Limb (tissue), 2 donors: ENCODE data around the gene PTPRG.

Experiments
- DNase-seq, 2 donors: peaks; one replicate each; pipeline ENCODE4 v3.0.0-alpha.2; 2016; ENCODE audit errors: extremely low spot score in 2 of 2

The PTPRG gene

GRCh38 chr3:61617041-61617440 lies 55.7 kb downstream of the PTPRG start:
- DNase-seq, result no peak

DNA sequence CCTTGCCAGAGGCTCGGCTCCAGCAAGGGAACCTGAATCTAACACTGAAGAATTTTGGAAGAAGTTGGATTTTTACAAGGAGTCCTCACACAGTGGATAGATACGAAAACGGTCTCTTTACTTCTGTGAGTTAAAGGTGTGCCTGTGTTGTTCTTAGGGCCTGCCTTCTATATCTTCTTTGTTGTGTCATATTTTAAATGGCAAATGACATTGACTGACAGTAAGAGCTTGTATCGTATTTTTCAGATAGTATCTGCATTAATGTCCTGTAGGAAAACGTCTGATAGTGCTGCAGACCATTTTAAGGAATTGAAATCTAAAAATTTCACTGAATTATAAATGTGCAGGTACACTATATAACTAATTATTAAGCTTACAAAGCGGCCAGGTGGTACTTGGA lies 56.3 kb downstream of the PTPRG start:
- DNase-seq, result no peak

DNA sequence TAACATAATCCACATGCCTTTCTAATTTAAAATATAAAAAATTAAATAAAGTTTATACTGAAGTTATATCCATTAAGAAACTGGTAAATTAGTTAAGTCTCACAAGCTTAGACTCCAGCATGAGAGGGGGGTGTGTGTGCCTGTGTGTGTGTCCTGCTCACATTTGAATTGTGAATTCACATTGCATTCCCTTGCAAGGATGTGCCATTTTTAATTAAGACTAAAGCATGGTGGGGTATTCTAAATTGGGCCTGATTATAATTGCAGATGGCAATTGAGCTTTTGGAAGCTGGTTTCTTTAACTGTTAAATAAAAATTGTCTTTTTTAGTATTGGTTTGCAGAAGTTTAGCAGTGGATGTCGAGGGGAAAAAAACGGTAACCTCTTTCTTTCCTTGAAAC lies 56.9 kb downstream of the PTPRG start:
- no peak for DNase-seq

GRCh38 chr3:61618871-61619270 lies 57.5 kb downstream of the PTPRG start:
- no peak for DNase-seq

DNA sequence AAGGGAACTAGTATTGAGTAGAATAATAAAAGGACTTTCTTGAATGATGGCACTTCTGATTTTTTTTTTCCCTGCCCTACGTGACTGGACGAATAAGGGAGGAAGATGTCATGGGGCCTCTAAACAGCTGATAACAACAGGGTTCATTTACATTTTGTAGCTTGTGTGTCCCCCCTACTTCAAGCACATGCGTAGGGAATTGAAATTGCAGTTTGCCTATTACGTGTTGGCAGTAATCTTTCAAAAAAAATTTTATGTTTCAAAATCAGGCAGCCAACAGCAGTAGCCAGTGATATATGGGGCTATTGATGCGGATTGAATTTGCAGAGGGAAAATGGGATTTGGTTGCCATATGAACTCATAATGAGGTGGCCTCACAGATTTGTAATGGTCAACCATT lies 58.7 kb downstream of the PTPRG start:
- no peak for DNase-seq

DNA sequence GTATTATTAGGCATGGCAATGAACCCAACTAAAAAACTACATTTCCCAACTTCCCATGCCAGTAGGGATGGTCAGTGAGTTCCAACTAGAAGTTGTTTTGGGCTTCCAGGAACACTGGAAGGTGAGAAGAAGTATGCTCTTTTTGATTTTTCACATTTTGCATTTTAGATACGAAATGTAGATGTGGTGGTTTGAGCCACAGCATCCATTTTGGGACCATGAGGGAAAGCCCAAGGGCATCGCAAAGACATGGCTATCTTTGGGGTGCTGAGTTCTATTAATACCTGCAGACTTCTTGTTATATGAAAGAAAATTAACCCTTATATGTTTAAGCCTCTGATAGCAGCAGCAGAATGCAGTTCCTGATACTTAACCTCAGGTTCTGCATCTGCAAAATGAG lies 62.9 kb downstream of the PTPRG start:
- DNase-seq, result no peak

- no peak for DNase-seq
Observed at GRCh38 chr3:61625429-61625828, 64.1 kb downstream of the PTPRG start.

DNA sequence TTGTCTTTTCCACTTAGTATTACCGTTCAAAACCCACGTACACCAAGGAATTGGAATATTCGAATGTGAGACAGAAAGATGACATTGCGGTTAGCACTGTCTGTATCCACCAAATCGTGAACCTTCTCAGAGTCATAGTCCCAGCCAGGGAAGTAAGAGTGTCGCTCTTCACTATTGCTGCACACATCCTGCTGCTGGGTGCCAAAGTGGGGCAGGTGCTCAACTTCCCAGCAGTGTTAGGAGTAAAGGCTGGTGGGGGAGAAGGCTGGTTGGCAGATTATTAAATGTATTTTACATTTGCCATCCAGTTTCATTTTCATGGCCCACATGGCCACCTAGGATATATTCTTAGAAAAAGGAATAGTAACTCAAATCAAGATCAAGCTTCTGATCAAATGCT lies 65.1 kb downstream of the PTPRG start:
- DNase-seq, result no peak

GRCh38 chr3:61627768-61628185 lies 66.4 kb downstream of the PTPRG start:
- peak in 1 of 2 donors; percentile 32 for DNase-seq

GRCh38 chr3:61628636-61629035 lies 67.3 kb downstream of the PTPRG start:
- DNase-seq, result no peak

DNA sequence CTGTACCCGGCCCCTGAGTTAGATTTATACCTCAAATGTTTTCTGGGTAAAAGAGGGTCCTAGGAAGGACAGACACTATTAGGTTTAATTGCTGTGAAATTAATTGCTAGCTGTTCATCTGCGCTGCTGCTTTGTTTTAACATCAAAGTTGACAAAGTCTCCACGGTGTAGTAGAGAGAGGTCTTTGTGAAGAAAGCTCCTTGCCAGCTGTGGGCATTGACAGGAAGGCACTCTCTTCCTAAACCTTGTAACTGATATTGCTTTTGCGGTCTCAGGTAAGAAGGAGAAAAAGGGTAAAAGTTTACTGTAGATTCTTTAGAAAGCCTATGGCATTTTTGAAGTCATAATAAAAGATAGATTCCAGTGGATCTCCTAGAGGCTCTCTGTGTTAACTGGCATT lies 68.1 kb downstream of the PTPRG start:
- no peak for DNase-seq

DNA sequence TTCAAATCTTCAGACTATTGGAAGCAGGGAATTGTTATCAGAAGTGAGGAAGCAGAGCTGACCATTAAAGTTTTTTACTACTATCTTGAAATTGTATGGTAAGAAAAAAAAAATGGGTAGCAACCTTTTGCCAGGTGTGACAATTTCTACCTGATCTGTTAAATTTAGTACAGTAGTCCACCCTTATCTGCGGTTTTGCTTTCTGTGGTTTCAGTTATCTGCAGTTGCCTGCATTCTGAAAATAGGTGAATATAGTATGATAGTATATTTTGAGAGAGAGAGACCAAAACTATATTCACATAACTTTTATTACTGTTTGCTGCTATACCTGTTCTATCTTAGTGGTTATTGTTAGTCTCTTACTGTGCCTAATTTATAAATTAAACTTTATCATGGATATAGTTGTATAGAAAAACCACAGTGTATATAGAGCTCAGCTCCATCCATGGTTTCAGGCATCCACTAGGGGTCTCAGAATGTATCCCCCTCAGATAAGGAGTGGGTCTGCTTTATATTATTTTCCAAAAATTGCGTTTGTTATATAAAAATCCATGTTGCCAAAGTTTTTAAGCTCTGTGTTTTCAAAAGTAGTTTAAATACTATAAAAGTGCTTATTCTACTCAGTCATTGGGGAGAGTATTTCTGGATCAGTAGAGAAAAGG lies 69.9 kb downstream of the PTPRG start:
- no peak for DNase-seq

DNA sequence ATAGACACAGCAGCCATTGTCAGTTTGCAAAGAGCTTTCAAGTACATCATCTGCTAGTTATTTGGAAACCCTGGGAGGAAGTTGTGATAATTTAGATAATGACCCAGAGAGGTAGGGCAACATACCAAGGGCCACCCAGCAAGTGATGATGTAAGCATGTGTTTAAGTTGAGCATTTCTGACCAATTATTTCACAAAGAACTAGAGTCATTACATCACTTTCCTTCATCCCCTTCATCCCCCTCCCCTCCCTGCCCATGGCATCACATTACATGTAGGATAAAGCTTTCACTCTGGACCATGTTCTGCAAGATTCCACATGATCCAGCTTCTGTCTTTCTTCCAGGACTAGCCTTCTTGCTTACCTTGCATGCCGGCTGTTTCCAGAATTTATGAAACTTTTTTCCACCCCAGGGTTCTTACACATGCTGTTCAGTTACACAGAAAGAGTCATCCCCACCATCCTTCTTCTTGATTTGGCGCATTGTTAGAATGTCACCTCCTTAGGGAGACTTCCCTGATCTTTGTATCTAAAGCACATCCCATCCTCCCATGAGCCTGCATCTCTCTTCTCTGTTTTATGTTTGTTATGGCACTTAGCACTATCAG lies 71.3 kb downstream of the PTPRG start:
- no peak for DNase-seq

GRCh38 chr3:61634678-61635077 lies 73.3 kb downstream of the PTPRG start:
- no peak for DNase-seq

DNA sequence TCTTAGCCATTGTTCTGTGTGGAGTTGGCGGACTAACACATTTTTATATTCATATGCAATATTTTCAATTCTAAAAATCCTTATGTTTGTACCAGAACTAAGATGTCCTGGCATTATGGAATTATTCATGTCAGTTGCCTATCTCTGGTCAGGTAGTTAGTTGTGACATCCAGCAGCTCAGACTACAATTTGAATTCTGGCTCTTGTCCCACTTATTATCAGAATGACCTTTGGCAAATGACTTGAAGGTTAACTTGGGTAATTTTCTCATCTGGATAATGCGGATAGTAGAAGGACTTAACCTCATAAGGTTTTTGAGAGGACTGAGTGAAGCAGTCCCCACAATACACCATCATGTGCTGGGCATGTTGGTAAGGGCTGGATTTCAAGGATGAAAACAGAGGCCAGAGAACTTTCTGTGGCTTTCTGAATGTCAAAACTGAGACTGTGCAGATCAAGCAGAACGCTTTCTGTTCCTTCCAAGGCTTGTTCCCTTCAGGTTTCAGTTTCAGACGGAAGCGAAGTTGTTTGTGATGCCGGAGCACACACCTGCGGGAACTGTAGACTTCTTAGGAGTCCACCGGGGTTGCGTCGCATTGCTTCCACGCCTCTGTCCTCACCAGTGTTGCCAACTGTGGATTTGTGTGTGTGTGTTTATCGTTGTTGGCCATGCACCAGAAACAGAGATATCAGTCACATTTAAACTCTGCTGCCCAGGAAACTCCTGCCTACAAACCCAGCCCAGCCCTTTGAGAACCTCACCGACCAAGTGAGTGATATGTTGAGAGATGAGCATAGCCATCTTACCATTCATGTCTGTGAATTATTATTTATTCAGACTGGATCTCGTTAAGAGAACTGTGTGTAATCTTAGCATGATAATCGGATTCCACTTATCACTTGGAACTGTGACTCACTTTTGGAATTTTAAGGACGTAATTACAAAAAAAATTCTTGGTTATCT lies 76.0 kb downstream of the PTPRG start:
- DNase-seq, result no peak

GRCh38 chr3:61638741-61639140 lies 77.4 kb downstream of the PTPRG start:
- no peak for DNase-seq

GRCh38 chr3:61639991-61640390 lies 78.6 kb downstream of the PTPRG start:
- DNase-seq, result no peak

DNA sequence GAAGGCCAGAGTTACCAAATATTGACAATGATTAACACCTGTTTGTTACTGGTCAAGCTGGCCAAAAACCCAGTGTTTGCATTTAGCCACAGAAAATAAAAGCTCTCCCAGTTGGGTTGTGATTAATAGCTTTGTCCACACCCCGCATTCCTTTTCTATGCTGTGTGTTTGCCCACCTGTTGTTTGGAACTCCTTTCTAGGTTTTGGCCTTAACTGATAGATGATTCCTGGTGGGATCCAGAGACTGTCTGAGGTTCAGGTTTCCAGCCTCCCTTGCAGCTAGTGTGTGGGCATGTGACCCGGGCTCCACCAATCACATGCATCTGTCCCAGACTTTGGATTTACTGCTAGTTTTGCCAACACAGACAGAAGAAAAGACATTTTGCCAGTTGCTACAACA lies 83.8 kb downstream of the PTPRG start:
- DNase-seq, result no peak

- no peak for DNase-seq
Observed at GRCh38 chr3:61646360-61646759, 85.0 kb downstream of the PTPRG start.

- DNase-seq, result no peak
Observed at GRCh38 chr3:61646851-61647525, 85.6 kb downstream of the PTPRG start.

DNA sequence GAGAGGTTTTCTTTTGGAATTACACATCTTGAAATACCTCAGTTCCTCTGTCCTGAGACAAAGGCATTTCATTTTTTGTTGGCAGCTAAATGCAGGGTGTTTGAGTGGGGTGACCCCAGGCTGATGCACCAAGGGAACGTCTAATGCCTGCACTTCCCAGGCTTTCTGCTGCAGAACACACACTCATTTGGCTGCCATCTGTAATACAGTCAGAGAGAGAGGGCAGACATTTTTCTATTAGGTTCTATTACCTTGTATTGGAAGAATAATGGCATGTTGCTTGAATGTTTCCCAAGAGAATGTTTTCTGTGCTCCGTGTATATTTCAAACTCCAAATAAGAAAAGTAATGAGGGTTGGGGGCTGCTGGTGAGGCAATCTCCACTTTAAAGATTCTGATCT lies 87.1 kb downstream of the PTPRG start:
- no peak for DNase-seq
